Activated T-helper 1 cell treated with anti-CD3 and anti-CD28 coated beads, Interleukin-2, amount 50 U/mL, for 16 hours (primary cell): ENCODE results near the gene NUP214.
"Not testable (repeated sequence)": the region's sequence is repeated elsewhere in the genome, so short reads cannot be mapped to it uniquely, and the experiment has no call there.

Source experiments
- DNase-seq, 2 donors: peaks; one replicate each; pipeline ENCODE4 v3.0.0-alpha.2; 2020; ENCODE audit warnings: low read depth in 1 of 2, low spot score in 1 of 2

NUP214 gene

GRCh38 chr9:131193051-131193450, 67.7 kb downstream of the NUP214 start:
- DNase-seq, result no peak

- DNase-seq, result no peak
Measured at GRCh38 chr9:131194762-131195161, 69.4 kb downstream of the NUP214 start.

GRCh38 chr9:131197160-131197911, 72.0 kb downstream of the NUP214 start:
- no peak for DNase-seq

GRCh38 chr9:131198041-131198715, 72.8 kb downstream of the NUP214 start:
- no peak for DNase-seq

DNA sequence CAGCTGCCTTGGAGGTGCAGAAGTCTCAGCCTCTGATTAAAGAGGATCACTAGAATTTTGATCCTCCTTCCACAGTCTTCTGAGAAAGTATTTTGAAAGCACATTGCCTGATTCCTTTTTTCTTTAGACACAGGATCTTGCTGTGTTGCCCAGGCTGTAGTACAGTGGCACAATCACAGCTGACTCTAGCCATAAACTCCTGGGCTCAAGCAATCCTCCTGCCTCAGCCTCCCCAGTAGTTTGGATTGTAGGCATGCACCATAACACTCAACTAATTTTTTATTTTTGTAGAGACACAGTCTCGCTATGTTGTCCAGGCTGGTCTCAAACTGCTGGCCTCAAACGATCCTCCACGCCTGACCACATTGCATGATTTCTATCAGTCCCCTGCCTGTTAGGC, 76.5 kb downstream of the NUP214 start:
- no peak for DNase-seq

DNA sequence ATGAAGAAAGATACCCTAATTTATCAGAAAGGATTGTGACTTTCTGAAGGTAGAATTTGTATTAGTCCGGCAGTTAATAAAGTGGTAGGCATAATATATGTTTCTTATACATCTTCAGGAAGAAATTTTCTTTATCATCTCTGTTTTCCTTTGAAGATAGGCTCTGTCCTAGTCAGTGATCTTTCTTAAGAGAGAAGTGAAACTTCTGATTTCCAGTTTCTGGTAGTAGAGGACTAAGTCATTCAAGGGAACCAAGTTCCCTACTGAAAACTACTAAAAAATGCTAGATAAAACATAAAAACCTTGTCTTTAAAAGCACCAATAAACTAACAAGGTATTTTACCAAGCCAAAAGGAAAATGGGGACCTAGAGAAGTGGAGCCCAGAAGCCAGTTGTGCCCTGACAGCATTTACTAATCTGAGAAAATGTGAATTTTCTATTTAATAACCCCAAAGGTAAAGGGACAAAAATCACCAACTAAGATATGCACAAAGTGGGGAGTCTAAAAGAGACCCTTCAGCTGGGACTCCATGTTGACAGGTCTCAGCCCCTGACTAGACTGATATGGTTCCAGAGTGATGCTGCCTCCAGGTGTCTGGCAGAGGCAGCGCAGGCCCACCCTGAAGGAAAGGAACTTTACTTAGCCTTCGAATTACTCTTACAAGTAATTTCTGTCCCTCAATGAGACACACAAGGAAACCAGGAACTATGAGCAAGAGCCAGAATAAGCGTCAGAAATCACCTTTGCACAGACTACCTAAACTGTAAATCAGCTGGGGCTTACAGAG, 78.2 kb downstream of the NUP214 start:
- no peak for DNase-seq

- DNase-seq, result no peak
Measured at GRCh38 chr9:131204285-131204684, 78.9 kb downstream of the NUP214 start.

GRCh38 chr9:131206495-131206894, 81.1 kb downstream of the NUP214 start:
- DNase-seq, result no peak

DNA sequence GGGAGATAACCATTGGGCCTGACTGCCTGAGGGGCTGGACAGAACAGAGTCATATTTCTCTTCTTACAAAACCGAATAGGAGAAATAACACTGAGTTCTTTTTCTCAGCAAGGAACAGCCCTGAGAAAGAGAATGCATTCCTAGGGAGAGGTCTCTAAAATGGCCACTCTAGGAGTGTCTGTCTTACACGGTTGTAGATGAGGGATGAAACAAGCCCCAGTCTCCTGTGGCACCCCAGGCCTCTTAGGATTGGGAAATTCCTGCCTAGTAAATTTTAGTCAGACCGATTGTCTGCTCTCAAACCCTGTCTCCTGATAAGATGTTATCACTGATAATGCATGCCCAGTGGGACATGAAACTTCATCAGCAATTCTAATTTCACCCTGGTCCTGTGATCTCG, 86.5 kb downstream of the NUP214 start:
- DNase-seq, result not testable (repeated sequence)

DNA sequence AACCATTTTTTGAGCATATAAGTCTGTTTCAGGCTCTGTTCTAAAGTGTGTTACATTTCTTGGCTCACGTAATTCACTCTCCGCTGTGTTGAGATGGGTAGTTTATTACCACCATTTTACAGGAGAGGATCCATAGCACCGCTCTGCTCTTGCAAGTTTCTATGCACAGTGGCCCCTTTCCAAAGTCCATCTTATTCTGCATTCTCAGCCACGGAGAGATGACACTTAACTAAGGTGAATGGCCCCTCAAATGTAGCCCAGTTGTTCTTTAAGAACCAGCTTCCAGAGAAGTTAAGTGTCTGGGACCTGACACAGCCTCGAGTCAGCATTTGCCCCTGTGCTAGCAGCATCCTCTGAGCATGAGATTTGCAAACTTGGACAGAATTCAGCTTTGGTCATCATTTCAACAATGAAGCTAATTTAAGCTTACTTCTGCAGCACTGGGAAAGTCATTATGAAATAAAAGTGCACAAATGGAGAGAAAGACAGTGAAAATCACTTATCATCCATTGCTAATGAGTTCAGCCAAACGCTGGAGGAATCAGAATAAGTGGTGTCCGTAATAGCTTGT, 89.0 kb downstream of the NUP214 start:
- DNase-seq, result no peak

- DNase-seq, result no peak
Measured at GRCh38 chr9:131214876-131215275, 89.5 kb downstream of the NUP214 start.

DNA sequence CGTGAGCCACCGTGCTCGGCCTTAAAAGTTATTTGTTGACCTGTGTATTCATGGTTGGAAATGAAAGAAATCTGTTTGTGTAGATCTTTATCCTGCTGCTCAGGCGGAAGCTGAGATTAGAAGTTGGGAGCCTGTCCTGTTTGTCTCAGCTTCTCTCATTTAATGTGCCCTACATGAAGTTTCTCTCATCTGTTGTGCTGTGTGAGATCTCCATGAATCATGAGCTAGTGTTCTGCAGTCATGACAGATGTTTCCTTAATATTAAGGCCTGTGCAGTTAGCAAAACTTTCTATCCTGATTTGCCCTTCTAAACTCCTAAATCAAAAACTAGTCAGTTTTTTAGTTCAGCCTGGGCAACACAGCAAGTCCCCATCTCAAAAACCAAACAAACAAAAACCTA, 91.4 kb downstream of the NUP214 start:
- DNase-seq, result no peak

- DNase-seq, result no peak
Measured at GRCh38 chr9:131217331-131218031, 92.1 kb downstream of the NUP214 start.

- no peak for DNase-seq
Measured at GRCh38 chr9:131218370-131218769, 93.0 kb downstream of the NUP214 start.

GRCh38 chr9:131220485-131220884, 95.1 kb downstream of the NUP214 start:
- no peak for DNase-seq

DNA sequence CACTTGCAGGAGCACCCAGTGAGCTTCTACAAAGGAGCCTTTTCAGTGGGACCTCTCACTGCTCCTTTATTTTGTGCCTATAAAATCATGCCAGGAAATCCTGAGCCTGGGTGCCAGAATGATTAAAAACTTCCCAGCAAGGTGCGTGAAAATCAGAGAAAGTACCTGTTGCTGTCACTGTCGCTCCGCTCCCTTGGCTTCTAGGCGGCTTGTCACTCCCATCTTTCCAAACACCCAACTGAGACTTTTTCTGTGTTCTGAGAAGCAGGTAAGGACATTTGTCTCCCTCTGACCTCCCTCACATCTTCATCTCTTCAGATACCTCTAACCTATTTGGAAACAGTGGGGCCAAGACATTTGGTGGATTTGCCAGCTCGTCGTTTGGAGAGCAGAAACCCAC, 97.1 kb downstream of the NUP214 start:
- no peak for DNase-seq

GRCh38 chr9:131226226-131226625, 100.8 kb downstream of the NUP214 start:
- DNase-seq, result no peak

GRCh38 chr9:131227112-131227958, 101.9 kb downstream of the NUP214 start:
- no peak for DNase-seq

- DNase-seq, result no peak
Measured at GRCh38 chr9:131227959-131228460, 102.6 kb downstream of the NUP214 start.

DNA sequence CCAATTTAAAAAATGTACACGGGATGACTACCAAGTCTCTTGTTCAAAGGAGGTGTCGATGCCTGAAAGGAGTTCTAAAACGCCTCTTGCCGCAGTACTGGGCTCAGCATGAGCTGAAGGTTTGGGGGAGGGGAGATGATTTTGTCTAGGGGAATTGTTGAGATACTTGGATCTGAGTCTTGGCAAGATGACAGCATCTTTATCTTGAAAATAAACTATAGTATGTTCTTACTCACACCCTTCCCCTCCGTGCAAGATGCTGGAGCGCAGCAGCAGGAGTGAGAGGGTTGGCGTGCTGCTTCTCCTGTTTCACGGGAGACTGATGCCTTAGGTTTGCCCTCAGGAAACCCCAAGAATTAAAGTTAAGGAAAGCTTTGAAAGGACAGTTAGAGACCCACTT, 103.6 kb downstream of the NUP214 start:
- DNase-seq, result no peak
